ENCODE data around the gene DGKH. TPM values are rescaled to one million over a fixed set of nuclear protein-coding genes. Genes with fewer than 3 reads are reported as not detected.
A peak's percentile ranks its signal among the peaks of the same experiment; 100 is the strongest.

DGKH gene
- total and polyA plus RNA-seq, 2 donors (not counting 1 experiment from before 2014, with no cell fraction given) = 0.06 to 0.67 TPM

- no peaks in the 10 kb centered on the region for H3K79me2 ChIP-seq (ENCODE audit: control insufficient read depth, insufficient read depth, low read length)
- H3K27me3 ChIP-seq (replicated peaks in 1 of 4; ENCODE audit: control extremely low read depth in 1 of 4, control insufficient read depth in 3 of 4, insufficient read depth in 4 of 4, low read length in 3 of 4) = peaks cover 0 to 23% (median 11%) of the 10 kb centered on the region in 4 experiments
- H3K27ac Mint-ChIP-seq = peak overlapping the region; percentile 81
- H4K20me1 ChIP-seq (ENCODE audit: control insufficient read depth, insufficient read depth, low read length, poor library complexity, severe bottlenecking) = no peaks in the 10 kb centered on the region
- ChIA-PET CTCF (no interaction called here), POLR2A (no interaction called here)
- WGBS (ENCODE audit: insufficient coverage) = under 1% methylated on average over 68 of the region's 91 CpGs
- intact Hi-C loops (cut with micrococcal nuclease) = loop anchor here (2.0 to 10.0 kb wide), 4 partner anchors 79 to 585 kb away; partner anchors contain the start of genes AKAP11, RGCC and VWA8
- H3K27me3 Mint-ChIP-seq = peaks cover 12% of the 10 kb centered on the region
- H3K4me1 ChIP-seq (ENCODE audit: control insufficient read depth in 2 of 2, insufficient read depth in 2 of 2, low read length in 2 of 2) = peaks cover 11 to 19% of the 10 kb centered on the region in 2 donors
- peak overlapping the region; percentile 70 for H2AFZ ChIP-seq (ENCODE audit: insufficient read depth, low read depth, low read length, poor library complexity, severe bottlenecking)
- peak overlapping the region; percentile 93 for H3K4me3 Mint-ChIP-seq
- DNase-seq (peak; percentile 82), ATAC-seq (ENCODE audit: low read depth) (peak; percentile 83)
- H3K36me3 ChIP-seq (replicated peaks in 1 of 2; ENCODE audit: control extremely low read depth in 1 of 2, control insufficient read depth in 1 of 2, extremely low read depth in 1 of 2, insufficient read depth in 2 of 2, low read length in 1 of 2) = no peaks in the 10 kb centered on the region
- no peaks in the 10 kb centered on the region for H3K9me3 Mint-ChIP-seq (ENCODE audit: insufficient read depth)
- peak overlapping the region in 1 of 2 donors; percentile 45 for H3K27ac ChIP-seq (ENCODE audit: low read length in 2 of 2)
- H3K4me3 ChIP-seq (ENCODE audit: control extremely low read depth in 1 of 5, extremely low read depth in 1 of 5, insufficient read depth in 1 of 5, low read depth in 2 of 5, low read length in 4 of 5) = peak overlapping the region; percentile 61 to 75 (median 66)
- H3K4me1 Mint-ChIP-seq = peaks cover 20% of the 10 kb centered on the region
- TF ChIP-seq CTCF (IDR thresholded peaks at IDR 0.05) (no peak), EZH2 (IDR thresholded peaks at IDR 0.05; ENCODE audit: borderline replicate concordance, insufficient read depth, low read depth, low read length, poor library complexity, severe bottlenecking) (no peak)
- H3K9ac ChIP-seq (ENCODE audit: low read length) = peak overlapping the region; percentile 54
- peak overlapping the region; percentile 97 for H3K4me2 ChIP-seq (replicated peaks; ENCODE audit: low read depth, low read length, poor library complexity, severe bottlenecking)
- H3K9me3 ChIP-seq (ENCODE audit: control extremely low read depth in 1 of 3, control insufficient read depth in 2 of 3, insufficient read depth in 1 of 3, low read length in 2 of 3) = peaks cover 0 to 8% (median 4%) of the 10 kb centered on the region in 3 donors
These were observed 8.3 kb upstream of the DGKH start for GRCh38 chr13:42039946-42040729.

- Mint-ChIP-seq H3K27ac (no peak overlapping the region), H3K4me1 (peaks cover 20% of the 10 kb centered on the region), H3K27me3 (peaks cover 13% of the 10 kb centered on the region), H3K4me3 (peak overlapping the region; percentile 89), H3K9me3 (ENCODE audit: insufficient read depth) (no peaks in the 10 kb centered on the region)
- under 1% methylated on average over 49 of the region's 49 CpGs for WGBS (ENCODE audit: insufficient coverage)
- no peak overlapping the region for H3K27ac ChIP-seq (ENCODE audit: low read length in 2 of 2)
- peak overlapping the region; percentile 97 for H3K4me2 ChIP-seq (replicated peaks; ENCODE audit: low read depth, low read length, poor library complexity, severe bottlenecking)
- peak overlapping the region; percentile 72 for H2AFZ ChIP-seq (ENCODE audit: insufficient read depth, low read depth, low read length, poor library complexity, severe bottlenecking)
- H4K20me1 ChIP-seq (ENCODE audit: control insufficient read depth, insufficient read depth, low read length, poor library complexity, severe bottlenecking) = no peaks in the 10 kb centered on the region
- no peaks in the 10 kb centered on the region for H3K79me2 ChIP-seq (ENCODE audit: control insufficient read depth, insufficient read depth, low read length)
- H3K27me3 ChIP-seq (replicated peaks in 1 of 4; ENCODE audit: control extremely low read depth in 1 of 4, control insufficient read depth in 3 of 4, insufficient read depth in 4 of 4, low read length in 3 of 4) = peaks cover 0 to 26% (median 14%) of the 10 kb centered on the region in 4 experiments
- peaks cover 11 to 19% of the 10 kb centered on the region in 2 donors for H3K4me1 ChIP-seq (ENCODE audit: control insufficient read depth in 2 of 2, insufficient read depth in 2 of 2, low read length in 2 of 2)
- H3K9me3 ChIP-seq (ENCODE audit: control extremely low read depth in 1 of 3, control insufficient read depth in 2 of 3, insufficient read depth in 1 of 3, low read length in 2 of 3) = peaks cover 0 to 6% (median 3%) of the 10 kb centered on the region in 3 donors
- peak overlapping the region; percentile 64 for H3K9ac ChIP-seq (ENCODE audit: low read length)
- TF ChIP-seq EZH2 (IDR thresholded peaks at IDR 0.05; ENCODE audit: borderline replicate concordance, insufficient read depth, low read depth, low read length, poor library complexity, severe bottlenecking) = no peak
- no peak for TF ChIP-seq CTCF (IDR thresholded peaks at IDR 0.05)
- ChIA-PET POLR2A (no interaction called here), CTCF (no interaction called here)
- DNase-seq (no peak), ATAC-seq (ENCODE audit: low read depth) (no peak)
- intact Hi-C loops (cut with micrococcal nuclease) = loop anchor here (1.0 to 10.0 kb wide), 4 partner anchors 9 to 586 kb away; partner anchors contain the start of genes AKAP11, RGCC and VWA8
- H3K4me3 ChIP-seq (ENCODE audit: control extremely low read depth in 1 of 5, extremely low read depth in 1 of 5, insufficient read depth in 1 of 5, low read depth in 2 of 5, low read length in 4 of 5) = peak overlapping the region in 4 of 5 experiments; percentile 45 to 75 (median 70)
- H3K36me3 ChIP-seq (replicated peaks in 1 of 2; ENCODE audit: control extremely low read depth in 1 of 2, control insufficient read depth in 1 of 2, extremely low read depth in 1 of 2, insufficient read depth in 2 of 2, low read length in 1 of 2) = no peaks in the 10 kb centered on the region
These were observed 7.8 kb upstream of the DGKH start for GRCh38 chr13:42040730-42041010.

All from B cell (primary cell).